ENCODE data around the gene CYBA. TPM values are rescaled to one million over a fixed set of nuclear protein-coding genes. Genes with fewer than 3 reads are reported as not detected.

The CYBA gene
- total and polyA plus RNA-seq, 2 of the 13 experiments (the other 11 are each of a cell fraction or from before 2014, with no cell fraction given), result 196 to 250 TPM

- TF ChIP-seq ZBTB33 (CRISPR knock-in tag; IDR thresholded peaks at IDR 0.05) (peak; percentile 71; the same call in 1 of the 2 replicates), ZNF256 (CRISPR knock-in tag; conservative IDR thresholded peaks at IDR 0.05) (peak; percentile 28; the same call in 1 of the 2 replicates), TCF7 (IDR thresholded peaks at IDR 0.05; ENCODE audit: low read depth) (peak; percentile 26; the same call in 1 of the 2 replicates), HOXA7 (CRISPR knock-in tag; IDR thresholded peaks at IDR 0.05) (no peak), CTCF (CRISPR knock-in tag; IDR thresholded peaks at IDR 0.05) (peak; percentile 43), KDM6A (CRISPR knock-in tag; IDR thresholded peaks at IDR 0.05; ENCODE audit: low read depth) (peak; percentile 85), ZSCAN31 (CRISPR knock-in tag; IDR thresholded peaks at IDR 0.05; ENCODE audit: low read depth) (peak; percentile 72; the same call in 1 of the 2 replicates), IKZF1 (IDR thresholded peaks at IDR 0.05) (no peak), PATZ1 (CRISPR knock-in tag; IDR thresholded peaks at IDR 0.05) (peak; percentile 98), ZNF253 (CRISPR knock-in tag; IDR thresholded peaks at IDR 0.05; ENCODE audit: borderline replicate concordance) (peak; percentile 71; the same call in 1 of the 2 replicates), HMG20B (CRISPR knock-in tag; conservative IDR thresholded peaks at IDR 0.05) (peak; percentile 89), BATF2 (CRISPR knock-in tag; IDR thresholded peaks at IDR 0.05) (no peak), ZFP36L1 (CRISPR knock-in tag; IDR thresholded peaks at IDR 0.05) (peak; percentile 90), MED1 (CRISPR knock-in tag; IDR thresholded peaks at IDR 0.05) (peak; percentile 92), PHF20 (CRISPR knock-in tag; IDR thresholded peaks at IDR 0.05) (peak; percentile 66), DPF2 (CRISPR knock-in tag; IDR thresholded peaks at IDR 0.05; ENCODE audit: borderline replicate concordance, low read depth) (peak; percentile 78; the same call in 1 of the 2 replicates), USF2 (IDR thresholded peaks at IDR 0.05; ENCODE audit: low read depth, low read length) (no peak), USF2 (CRISPR knock-in tag; IDR thresholded peaks at IDR 0.05; ENCODE audit: borderline replicate concordance) (0 out of 2 replicates have a peak, but pooled peaks have one; percentile 4), ZNF230 (CRISPR knock-in tag; IDR thresholded peaks at IDR 0.05) (peak; percentile 84; the same call in 1 of the 2 replicates)
Observed at GRCh38 chr16:88651276-88651988, 579 bp upstream of the CYBA start (continued).
